ENCODE results near the gene RGS6. TPM values are rescaled to one million over a fixed set of nuclear protein-coding genes. Genes with fewer than 3 reads are reported as not detected.

The RGS6 gene
- polyA plus RNA-seq, 1 donor: 7.6 TPM

DNA sequence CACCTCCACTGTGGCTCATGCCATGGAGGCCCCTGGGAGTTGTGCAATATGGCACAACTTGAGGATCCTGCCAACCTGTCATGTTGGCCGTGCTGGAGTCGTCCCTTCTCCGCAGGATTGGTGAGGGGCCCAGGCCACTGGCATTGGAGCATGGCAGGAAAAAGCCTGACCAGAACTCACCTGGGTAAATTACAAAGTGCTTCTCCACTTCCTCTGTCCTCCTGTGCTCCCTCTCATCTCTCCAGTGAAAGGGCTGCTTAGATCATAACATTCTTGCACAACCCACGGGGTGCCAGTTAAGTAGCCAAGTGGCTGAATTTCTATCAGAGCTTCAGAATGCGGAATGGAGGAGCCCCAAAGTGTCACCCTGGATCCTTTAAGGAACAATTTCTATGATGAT is 580.7 kb downstream of the RGS6 start:
- no peak for DNase-seq

DNA sequence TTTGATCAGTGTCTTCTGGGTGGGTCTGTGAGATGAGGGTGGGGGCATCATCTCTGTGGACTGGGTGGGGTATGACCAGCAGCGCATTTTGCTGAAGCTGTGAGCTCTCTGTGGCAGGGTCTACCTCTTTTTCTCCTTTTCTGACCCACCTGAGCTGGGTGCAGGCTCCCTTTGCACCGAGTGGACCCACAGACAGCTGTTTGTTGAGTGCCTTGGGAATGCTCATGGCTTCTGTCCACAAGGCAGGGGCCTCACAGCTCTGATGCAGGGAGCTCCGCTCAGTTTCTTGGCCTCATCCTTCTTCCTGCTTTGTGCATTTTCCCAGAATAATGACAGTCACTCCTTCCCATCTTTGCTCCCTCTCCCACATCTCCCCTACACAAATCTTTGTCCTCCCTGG is 581.1 kb downstream of the RGS6 start:
- DNase-seq: no peak

DNA sequence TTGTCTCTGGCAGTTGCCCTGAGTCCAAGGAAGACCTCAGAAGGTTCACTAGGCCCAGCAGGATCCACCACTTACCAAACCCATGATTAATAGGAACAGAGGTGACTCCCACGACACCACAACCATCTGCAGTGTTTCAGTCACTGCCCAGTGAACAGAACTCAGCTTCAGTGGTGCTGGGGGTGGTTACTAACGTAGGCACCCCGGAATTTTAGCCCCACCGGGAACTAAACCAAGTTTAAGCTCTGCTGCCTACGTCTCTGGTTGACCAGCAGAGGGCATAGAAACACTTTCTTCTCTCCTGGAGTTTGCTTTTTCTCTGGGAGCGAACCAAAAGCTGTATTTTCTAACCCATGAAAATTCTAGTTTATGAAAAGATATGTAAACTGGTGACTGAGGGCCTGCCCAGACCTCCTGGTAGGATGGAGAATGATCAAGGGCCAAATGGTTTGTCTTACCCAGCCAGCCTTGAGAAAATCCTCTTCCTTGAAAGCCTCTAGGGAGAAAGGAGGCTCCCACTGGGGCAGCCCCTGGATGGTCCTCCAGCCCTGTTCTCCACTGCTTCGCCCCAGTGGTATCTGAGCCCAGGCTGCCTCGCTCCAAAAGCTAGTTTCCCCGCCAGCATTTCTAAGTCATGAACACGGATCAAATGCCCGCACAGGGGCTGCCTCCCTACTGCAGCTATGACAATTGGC is 581.9 kb downstream of the RGS6 start:
- DNase-seq: no peak

DNA sequence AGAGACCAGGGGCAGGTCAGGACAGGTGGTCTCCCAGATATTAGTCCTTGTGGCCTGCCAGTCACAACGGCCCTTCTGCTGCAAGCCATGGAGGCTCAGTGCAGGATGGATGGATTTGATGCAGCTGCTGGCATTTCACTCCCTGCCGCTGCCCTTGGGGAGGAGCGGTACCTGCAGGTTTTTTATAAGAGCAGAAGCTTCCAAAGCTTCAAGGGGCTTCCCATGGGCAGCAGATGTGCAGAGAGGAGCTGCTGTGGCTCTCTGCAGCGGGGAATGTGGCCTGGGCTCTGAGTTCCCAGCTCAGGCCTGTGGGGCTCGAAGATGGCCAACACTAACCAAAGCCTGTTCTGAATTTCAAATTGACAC is 582.4 kb downstream of the RGS6 start:
- DNase-seq: no peak

DNA sequence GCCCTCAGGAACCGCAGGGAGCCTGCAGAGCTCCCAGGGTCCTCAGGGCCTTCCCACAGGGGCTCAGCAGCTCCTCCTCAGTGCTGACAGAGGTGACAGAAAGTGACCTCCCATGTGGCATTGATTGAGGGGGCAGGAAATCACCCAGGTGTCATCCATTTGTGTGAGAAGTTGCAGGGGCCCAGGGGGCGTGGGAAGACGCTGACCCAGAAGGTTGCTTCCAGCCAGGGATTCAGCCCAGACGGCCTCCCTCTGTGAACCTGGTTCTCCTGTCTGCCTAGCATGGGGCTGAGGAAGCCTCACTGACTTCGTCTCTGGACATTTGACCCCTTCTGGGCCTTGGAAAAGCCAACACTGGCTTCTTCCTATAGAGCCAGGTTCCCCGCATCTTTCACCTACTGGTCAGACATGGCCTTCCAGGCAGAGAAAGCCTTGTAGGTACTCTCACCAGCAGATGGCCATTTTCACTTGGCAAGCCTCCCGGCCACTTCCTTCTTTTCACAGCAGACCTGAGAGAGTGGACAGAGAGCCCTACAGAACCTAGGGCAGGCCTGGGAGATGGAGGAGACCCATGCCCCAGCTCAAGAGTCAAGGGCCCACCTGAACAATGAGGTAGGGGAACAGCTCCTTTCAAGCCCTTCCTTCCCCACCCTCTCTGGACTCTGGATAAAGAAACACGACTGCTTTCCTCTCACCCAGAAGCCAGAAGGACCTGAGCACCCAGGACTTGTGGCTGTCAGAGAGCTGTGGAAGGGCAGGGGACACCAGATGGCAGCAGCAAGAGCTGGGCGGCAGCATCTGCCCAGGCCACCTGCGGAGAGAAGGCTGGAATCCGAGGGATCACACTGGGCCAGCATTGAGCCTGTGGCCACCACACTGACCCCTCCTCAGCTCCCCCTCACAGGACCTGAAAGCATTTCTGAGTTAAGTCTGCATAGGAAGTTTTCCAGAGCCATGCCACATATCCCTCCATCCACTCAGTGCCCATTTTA is 583.8 kb downstream of the RGS6 start:
- DNase-seq: no peak

DNA sequence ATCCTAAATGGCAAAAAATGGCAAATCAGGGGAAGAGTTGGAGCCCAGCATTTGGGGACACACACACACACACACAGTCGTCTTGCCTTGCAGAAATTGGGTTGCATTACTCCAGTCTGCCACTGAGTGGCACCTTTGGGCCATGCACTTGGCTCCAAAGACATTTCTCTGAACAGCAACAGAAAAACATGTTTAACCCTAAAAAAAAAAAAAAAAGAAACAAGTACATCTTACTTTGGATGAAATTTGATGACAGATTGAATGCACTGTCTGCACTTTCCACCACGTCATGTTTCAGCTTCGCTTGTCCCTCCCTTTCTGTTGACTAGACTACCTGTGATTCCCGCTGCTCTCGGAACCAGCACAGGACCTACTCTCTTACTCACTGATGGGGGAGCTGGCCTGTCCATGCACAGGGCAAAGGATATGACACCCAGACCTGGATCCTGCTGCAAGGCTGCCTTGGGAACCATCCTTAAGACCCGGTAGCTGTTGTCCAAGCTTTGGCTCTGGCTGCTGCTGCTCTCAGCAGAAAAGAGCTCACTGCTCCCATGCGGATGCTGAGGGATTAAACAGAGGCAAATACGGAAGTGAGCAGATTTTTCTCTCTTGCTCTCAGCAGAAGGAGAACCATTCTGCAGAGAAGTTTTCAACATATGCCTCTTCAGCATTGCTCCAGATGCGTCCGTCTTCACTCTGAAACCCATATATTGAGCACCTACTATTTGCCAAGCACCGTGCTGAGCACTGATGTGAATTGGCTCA is 584.9 kb downstream of the RGS6 start:
- DNase-seq: peak; percentile 86

DNA sequence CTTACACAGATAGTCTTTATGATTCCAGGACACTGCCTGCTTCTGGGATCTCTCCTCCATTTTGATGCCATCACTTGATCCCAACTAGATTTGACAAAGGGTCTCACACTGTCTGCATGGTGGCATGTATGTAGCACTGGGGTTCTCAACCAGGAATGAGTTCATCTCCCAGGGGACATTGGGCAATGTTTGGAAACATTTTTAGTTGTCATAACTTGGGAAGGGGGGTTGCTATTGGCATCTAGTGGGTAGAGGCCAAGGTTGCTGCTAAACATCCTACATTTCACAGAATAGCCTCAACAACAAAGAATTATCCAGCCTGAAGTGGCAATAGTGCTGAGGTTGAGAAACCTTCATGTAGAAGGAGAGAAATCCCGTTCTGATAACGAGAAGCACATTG is 585.5 kb downstream of the RGS6 start:
- DNase-seq: no peak

DNA sequence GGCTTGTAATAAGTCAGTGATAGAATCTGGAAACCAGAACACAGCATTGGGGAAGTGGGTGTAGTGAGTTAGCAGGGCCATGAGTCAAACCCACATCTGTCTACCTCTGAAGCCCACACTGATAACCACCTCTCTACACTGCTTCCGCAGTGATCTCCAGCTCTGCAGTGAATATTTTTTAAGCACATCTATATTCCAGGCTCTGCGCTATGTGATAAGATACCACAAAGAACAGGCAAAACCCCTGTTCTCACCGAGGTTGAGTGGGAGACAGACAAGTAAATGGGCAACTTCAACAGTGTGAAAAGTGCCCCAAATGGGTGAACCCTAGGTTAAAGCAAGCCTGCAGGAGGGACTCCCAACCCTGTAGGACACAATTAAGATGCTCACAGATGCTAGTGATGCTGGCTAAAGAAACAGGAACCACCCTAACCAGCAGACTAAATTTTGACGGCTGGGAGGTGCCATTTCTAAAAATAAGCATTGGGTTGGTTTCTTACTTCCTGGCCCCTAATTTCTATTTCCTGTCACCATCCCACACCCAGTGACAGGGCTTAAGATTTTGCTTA is 586.7 kb downstream of the RGS6 start:
- no peak for DNase-seq

DNA sequence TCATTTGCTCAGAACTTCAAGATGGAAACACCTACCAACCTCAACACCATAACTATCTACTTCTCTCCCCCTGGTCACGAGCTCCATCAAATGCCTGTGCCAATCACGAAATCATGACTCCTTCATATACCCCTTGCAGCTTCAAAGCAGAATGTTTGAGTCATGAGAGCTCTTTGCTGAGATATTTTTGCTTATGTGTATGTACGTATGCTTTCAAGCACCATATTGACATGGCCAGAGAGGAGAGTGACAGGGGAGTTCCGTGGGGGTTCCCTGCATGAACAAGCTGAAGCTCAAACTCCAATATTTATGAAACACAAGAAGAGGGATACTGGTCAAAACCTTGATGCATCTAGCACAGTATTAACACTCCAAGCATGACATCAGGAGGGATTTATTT is 587.3 kb downstream of the RGS6 start:
- DNase-seq: no peak

DNA sequence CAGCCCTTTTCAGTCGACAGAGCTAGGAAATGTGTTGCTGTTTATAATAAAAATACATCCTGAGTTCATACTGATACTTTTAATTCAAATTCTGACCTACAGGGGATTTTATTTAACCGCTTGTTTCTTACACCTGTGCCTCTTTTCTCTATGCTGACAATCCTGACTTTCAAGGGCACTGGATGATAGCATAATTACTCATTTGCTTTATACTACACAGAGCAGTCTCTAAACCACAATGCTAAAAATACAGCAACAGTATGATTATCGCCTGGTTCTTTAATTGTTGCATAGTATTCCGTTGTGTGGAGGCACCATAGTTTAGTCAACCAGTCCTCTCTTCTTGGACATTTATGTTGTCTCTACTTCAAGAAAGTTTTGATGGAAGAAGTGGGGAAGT is 588.8 kb downstream of the RGS6 start:
- no peak for DNase-seq

DNA sequence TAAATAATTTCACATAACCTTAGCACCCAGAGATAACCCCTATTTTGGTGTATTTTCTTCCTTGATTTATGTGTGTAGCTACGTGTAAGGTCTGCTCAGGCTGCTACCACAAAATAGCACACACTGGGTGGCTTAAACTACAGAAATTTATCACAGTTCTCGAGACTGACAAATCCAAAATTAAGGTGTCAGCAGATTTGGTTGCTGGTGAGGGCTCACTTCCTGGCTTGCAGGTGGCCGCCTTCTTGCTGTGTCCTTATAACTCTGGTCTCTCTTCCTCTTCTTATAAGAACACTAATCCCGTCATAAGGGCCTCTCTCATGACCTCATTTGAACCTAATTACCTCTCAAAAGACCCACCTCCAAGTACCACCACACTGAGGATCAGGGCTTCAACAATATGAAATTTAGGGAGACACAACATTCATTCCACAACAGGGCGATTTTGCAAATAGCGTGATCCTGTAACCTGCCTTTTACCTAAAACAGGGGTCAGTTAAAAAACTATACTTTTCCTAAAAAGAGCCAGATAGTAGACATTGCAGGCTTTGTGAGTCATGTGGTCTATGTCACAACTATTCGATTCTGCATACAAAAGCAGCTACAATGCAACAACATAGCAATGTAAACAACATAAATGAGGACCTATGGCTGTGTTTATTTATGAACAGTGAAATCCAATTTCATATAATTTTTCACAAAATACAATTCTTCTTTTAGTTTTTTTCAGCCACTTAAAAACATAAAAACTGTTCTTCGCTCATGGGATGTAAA is 589.9 kb downstream of the RGS6 start:
- no peak for DNase-seq

DNA sequence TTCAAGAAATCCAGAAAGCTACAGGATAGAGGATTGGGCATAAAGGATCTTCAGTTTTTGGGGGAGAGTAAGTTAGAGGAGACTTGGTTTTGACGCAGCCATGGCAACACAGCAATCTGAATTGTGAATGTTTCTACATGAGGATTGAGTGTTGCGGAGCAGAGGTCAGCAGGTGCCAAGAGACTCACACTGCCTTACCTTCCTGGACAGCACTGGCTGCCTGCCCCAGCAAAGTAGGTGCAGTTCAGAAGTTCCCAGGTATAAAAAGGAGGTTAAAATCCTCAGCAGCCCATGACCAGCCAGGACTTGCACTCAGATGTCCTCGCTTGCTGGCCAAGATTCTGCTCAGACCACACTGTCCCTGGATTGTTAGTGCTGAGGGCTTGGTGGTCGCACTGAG is 590.6 kb downstream of the RGS6 start:
- DNase-seq: no peak

DNA sequence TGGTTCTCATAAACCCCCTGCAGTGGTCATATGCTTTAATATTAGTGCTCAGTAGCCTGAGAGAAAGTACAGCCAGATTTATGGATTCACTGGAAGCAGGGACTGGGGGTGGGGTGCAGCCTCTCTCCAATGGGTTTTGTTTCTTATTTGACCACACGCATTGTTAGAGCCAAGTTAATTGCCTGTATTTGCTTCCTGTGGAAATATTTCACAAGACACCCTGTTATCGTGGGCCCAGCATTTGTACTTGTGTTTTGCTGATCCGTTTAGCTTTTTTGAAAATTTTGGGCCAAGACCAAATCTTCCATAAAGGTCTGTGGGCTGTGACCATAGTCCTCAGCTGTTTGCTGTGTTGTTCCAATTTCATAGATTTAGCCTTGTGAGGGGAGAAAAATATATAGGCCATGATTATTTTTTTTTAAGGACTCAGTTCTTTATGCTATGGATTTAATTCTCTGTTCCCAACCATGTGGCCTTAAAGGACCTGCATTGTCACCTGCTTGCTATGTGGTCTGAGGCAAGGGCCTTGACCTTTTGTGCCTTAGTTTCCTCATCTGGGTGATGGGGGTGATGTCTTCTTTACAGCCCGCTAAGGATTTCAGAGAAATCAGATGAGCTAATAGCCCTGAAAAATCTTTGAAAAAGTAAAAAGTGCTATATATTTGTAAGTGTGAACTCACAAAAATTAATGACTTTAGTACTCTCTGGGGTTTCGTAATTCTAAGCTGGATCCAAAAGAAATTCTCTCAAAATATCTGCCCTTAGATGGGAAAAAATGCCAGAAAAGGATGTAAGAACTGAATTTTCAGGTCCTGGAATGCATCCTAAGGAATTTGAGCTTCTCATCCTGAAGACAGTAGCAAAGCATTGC is 591.4 kb downstream of the RGS6 start:
- DNase-seq: no peak

DNA sequence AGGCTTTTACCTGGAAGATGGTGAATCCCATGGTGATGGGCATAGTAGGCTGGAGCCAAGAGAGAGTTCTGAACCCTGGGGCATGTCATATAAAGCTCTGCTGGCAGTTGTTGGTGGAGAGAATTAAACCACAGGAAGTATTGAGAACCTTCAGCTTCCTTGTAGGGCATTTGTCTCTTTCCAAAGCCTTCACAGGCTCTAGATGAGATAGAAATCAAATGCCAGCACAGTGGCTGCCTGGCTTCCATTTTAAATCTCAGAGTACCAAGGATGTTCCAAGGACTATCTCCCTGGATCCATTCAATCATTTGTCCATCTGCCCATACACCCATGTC is 592.0 kb downstream of the RGS6 start:
- no peak for DNase-seq

DNA sequence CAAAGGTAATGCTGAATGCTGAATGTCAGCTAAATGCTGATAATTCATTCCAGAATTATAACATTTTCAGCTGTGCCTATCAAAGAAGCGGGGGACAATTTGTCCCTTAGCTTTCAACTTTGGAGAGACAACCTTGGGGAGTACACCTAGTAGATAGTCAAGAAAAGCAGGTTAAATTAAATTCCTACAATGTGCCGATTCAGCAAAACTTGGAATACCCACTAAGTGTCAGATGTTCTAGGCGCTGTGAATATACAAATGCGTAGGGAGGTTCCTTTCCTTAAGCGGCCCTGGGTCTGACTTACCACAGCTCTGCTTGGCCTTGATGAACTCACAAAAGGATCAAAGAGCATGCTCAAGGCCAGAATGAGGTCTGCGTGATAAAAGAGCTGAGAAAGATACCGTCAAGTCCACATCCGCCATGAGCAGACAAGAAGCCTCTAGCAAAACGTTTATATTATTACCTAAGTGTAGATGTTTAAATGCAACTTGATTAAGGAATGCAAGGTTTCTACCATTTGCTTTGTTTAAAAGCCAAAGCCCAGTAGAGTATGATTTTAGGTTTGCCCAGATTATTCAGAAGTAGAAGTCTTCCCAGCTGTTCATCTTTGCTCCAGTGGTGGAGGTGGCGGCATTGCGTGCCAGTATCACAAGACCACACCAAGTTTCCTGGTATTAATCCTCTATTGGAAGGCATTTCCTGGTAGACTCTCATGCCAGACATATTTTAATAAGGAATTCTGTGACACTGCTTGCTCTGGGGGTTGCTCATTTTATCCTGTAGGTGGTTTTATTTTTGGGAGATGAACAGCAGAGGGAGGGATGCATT is 593.1 kb downstream of the RGS6 start:
- DNase-seq: no peak

DNA sequence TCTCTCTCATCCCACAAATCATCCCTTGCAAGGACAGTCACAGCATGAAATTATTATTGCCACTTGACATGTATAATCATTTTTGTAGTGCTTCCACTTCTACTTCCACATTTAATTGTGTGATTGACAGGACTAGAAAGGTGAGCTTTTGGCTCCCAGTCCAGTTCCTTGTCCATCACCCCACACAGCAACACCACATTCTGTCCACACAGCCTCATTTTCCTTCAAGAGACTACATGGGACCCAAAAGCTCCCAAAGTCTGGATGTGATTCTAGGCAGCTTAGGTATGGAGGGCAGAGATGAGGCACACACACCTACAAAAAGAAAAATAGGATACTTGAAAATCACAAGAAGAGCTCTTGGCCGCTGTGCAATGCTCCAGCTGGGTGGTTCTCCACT is 595.4 kb downstream of the RGS6 start:
- no peak for DNase-seq

DNA sequence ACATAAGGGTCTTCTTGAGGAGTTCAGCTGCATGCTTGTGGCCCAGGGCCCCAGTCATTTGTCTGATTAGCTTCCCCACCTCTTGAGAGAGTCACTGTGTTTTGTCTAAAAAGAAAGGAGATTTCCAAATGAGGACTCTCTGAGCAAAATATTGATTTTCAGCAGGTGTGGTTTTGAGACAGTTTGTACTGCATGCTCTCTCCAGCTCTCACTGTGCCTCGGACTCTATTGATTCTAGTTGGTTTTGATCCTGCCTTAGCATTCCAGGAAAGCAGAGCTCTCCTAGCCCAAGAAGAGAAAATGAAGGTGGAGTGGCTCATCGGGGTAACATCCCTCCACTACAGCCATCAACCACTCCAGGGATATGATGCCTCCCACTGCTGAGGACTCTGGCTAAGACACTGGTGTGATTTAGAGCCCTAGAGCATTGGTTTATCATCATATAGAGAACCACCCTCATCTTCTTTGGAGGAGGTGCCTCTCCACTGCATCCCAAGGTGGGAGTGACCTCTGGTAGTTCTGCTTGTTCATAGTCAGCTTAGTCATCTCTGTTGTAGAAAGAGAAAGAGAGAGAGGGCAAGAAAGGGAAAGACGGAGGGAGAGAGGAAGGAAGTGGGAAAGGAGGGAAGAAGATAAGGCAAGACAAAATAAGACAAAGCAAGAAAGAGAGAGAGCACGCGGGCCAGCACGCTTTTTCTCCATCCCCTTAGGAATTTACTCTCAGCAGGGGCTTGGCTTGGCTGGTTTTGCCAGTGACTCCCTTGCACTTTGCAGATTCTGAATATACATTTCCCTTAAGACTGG is 596.0 kb downstream of the RGS6 start:
- no peak for DNase-seq

DNA sequence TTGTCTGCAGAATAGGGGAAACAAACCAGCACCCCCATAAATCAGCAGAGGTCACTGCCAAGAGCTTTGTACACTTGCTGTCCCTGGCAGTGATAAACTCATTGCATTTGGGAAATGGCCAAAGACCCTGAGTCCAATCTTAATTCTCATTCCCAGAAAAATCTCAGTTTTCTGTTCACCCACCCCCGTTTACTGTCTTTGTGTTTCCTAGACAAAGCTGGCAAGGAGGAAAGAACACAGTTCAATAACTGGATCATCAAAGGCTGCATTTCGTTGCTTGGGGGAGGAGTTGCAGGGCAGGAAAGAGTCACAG is 596.6 kb downstream of the RGS6 start:
- DNase-seq: no peak

DNA sequence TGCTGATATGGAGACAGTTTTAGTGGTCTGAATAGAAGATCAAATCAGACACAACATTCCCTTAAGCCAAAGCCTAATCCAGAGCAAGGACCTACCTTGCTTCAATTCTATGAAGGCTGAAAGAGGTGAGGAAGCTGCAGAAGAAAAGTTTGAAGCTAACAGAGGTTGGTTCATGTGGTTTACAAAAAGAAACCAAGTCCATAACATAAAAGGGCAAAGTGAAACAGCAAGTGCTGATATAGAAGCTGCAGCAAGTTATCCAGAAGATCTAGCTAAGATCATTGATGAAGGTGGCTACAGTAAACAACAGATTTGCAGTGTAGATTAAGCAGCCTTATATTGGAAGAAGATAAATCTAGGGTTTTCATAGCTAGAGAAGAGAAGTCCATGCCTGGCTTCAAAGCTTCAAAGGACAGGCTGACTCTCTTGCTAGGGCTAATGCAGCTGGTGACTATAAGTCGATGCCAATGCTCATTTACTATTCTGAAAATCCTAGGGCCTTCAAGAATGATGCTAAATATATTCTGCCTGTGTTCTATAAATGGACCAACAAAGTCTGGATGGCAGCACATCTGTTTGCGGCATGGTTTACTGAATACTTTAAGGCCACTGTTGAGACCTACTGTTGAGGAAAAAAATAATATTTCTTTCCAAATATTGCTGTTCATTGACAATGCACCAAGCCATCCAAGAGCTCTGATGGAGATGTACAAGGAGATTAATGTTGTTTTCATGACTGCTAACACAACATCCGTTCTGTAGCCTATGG is 600.6 kb downstream of the RGS6 start:
- no peak for DNase-seq

All from hindlimb muscle (tissue), 1 donor.